Measurements from ENCODE around the gene LEMD3.

DNA sequence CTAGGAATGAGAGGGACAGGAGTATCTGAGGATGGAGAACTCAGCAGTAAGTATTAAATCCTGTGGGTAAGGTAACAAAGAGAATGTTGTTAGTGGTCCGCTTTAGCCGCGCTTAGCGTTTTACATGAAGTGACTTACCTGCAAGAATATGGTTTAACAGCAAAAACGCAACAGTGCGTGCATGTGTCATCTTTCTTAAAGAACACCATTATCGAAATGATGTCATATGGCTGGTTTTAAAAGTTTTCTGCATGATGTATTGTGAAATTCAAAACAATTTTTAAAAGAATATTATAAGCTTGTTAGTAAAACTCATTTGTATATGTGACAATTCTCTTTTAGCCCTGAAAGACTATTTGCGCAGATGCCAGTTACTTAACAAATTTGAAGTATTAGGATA, 1.7 kb downstream of the LEMD3 start:
- TF ChIP-seq EZH2phosphoT487 (IDR thresholded peaks at IDR 0.05; ENCODE audit: borderline replicate concordance, low read length), result no peak
- TF ChIP-seq, protein P1, sequence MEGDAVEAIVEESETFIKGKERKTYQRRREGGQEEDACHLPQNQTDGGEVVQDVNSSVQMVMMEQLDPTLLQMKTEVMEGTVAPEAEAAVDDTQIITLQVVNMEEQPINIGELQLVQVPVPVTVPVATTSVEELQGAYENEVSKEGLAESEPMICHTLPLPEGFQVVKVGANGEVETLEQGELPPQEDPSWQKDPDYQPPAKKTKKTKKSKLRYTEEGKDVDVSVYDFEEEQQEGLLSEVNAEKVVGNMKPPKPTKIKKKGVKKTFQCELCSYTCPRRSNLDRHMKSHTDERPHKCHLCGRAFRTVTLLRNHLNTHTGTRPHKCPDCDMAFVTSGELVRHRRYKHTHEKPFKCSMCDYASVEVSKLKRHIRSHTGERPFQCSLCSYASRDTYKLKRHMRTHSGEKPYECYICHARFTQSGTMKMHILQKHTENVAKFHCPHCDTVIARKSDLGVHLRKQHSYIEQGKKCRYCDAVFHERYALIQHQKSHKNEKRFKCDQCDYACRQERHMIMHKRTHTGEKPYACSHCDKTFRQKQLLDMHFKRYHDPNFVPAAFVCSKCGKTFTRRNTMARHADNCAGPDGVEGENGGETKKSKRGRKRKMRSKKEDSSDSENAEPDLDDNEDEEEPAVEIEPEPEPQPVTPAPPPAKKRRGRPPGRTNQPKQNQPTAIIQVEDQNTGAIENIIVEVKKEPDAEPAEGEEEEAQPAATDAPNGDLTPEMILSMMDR (IDR thresholded peaks at IDR 0.05; ENCODE audit: low read depth, low read length, poor library complexity, severe bottlenecking), result no peak

Measured in DOHH2 (cell line).